Ecto neural progenitor cell (in vitro differentiated cells): ENCODE results near the gene MTR.
"Not testable (repeated sequence)": the region's sequence is repeated elsewhere in the genome, so short reads cannot be mapped to it uniquely, and the experiment has no call there.

Experiments used
- DNase-seq: peaks from one replicate; pipeline ENCODE4 v3.0.0-alpha.2; 2018; ENCODE audit warnings: low spot score

MTR gene

GRCh38 chr1:236833575-236833974, 38.5 kb downstream of the MTR start:
- DNase-seq: no peak

DNA sequence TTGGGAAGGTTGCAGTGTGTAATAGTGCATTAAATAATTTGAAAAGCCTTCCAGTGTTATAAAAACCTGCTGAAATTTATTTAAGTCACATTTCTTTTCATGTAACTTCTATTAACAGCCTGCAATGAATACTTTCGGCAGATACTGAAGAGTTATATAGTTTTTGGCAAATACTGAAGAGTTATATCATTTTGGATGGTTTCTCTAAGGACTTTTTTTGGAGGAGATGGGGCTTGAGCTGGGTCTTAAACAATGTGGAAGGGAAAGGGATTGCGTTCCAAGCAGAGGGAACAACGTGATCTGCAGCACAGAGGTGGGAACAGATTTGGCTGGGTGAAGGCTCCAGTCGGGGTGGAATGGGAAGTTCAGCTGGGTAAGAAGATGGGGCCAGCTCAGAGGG, 39.8 kb downstream of the MTR start:
- no peak for DNase-seq

- no peak for DNase-seq
Measured at GRCh38 chr1:236835491-236835890, 40.4 kb downstream of the MTR start.

DNA sequence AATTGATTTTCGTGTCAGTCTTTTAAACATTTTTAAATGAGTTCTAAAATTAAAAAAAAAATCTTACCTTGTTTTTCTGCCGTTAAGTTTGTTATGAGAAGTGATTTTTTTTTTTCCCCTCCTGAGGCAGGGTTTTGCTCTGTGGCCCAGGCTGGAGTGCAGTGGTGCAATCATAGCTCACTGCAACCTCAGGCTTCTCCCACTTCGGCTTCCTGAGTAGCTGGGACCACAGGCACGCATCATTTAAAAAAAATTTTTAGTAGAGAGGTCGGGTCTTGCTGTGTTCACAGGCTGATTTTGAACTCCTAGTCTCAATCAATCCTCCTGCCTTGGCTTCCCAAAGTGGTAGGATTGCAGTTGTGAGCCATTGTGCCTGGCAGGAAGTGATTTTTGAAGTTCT, 41.1 kb downstream of the MTR start:
- DNase-seq: no peak

- no peak for DNase-seq
Measured at GRCh38 chr1:236837115-236837514, 42.0 kb downstream of the MTR start.

DNA sequence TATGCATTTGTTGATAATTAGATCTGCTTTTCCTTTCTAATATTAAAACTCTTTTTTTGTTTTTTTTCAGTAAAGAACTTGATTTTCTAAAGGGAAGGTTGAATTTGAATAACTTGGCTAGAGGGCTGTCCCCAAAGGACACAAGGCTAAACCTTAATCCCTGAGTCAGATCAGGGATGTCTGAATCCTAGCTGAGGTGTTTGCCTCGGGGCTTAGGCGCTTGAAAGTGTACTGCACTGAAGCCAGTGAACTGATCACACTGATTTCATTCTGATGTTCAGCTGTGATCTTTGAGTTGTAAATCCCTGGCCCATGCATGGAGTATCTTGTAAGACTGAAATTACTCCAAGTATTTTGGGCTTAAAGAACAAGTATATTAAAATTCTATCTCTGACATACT, 42.8 kb downstream of the MTR start:
- no peak for DNase-seq

- DNase-seq: no peak
Measured at GRCh38 chr1:236841341-236841740, 46.2 kb downstream of the MTR start.

DNA sequence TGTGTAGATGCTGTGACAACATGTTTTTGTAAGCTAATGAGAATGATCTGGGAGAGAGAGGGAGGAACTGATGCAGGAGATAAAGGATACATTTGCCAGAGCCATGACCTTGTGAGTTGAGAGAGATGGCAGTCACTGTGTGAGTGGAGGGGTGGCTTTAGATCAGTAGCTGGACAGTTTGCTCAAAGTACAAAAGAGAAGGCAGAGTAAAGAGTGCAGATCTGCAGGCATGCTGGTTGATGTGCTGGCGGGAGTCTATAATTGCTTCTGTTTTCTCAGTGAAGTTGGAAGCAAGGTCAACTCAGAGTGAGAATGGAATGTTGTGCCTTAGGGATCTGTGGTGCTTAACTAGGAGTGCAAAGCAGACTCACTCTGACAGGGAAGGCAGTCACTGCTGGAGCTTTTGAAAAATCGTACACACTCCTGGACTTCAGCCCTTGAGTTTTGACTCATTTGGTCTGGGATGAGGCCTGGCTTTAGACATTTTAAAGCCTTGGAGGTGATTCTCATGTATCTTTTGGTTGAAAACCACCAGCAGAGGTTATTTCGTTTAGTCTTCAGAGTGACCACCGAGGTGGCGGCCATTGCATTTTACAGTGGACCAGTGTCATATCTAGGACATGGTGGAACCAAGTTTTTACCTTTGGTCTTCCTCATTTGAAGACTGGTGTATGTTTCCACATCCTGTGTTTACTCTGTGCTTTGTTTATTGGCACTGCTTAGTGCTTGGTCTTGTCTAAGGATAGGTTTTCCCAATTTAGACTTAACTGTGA, 49.6 kb downstream of the MTR start:
- DNase-seq: no peak

DNA sequence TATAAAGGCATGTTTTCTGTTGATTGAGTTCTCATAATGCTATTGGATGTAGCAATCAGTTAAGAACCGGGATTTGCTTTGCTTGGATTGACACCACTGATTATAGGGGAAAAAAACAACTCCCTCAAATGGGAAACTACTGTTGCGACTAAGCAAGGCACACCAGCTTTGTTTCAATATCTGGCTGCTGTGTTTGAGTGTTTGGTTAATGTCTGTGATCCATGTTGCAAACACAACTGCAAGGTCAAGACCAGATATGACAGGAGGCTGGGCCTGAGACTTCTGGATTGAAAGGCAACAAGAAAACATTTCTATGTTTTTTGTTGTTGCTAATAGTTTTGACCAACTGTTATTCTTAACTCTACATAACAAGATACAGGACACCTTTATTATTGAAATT, 50.7 kb downstream of the MTR start:
- no peak for DNase-seq

DNA sequence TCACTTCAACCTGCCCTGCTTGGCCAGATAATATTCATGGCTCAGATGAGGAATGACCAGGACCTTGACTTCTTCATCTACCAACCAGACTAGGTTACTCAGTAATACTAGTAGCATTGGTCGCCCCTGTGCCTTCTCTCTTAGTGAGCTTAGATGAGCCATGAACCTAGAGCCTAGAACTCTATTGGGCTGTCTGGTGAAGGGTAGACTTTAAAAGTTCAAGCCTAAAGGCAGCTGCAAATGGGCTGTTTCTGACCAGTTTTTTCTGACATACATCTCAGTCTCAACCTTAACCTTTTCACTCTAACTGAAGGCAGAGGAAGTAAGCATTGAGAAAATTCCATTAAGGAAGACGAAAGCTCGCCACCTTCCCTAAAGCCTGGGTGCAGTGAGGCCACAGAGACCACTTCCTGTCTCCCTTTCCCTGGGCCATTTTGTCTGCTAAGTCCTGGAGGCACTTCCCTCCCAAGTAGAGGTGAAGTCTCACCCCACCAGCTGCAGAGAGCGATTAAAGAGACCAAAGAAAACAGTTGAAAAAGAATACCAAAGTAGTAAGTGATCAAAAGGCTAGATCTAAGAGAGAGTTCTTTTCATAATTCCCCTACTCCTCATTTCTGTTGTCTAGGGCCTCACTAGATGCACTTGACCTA, 53.3 kb downstream of the MTR start:
- no peak for DNase-seq

GRCh38 chr1:236850077-236850979, 55.2 kb downstream of the MTR start:
- no peak for DNase-seq

GRCh38 chr1:236851871-236852270, 56.8 kb downstream of the MTR start:
- DNase-seq: no peak

DNA sequence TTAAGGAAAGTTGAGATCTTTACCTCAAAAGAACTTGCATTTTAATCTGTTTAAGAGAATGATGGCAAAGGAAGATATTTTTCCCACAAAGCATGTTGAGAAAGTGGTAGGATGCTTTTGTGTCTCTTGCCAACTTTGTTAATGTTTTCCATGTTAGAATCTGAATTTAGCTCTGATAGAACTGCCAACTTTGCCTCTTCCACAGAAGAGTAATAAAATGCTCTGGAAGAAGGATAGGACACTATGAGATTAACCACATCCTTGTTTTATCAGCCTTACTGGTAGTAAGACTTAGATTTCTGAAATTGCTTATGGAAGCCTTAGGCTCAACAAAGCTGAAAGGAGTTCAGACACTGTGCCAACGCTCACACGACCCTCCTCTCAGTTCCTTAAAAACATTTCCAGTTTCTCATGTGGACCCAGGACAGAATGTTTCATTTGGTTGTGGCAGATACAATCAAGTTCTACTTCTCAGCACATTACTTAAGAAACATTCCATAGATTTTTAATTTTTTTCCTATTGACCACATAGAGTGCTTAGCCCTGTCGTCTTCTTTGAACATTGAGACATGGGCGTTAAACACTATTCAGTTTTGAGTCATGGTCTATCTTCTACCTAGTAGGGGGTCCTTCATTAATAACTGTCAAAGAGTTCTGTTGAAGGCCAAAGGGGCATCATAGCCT, 59.0 kb downstream of the MTR start:
- DNase-seq: no peak

- no peak for DNase-seq
Measured at GRCh38 chr1:236854605-236854983, 59.5 kb downstream of the MTR start.

GRCh38 chr1:236856649-236857048, 61.6 kb downstream of the MTR start:
- not testable (repeated sequence) for DNase-seq

DNA sequence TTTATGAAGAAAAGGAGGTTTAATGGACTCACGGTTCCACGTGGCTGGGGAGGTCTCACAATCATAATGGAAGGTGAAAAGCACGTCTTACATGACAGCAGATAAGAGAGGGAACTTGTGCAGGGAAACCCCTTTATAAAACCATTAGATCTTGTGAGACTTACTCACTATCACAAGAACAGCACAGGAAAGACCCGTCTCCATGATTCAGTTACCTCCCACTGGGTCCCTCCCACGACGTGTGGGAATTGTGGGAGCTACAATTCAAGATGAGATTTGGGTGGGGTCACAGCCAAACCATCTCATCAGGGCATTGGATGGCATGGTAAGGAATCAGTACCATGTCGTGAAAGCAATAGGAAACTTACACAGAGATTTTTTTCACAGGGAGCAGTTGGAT, 63.1 kb downstream of the MTR start:
- no peak for DNase-seq

- DNase-seq: no peak
Measured at GRCh38 chr1:236860101-236860500, 65.0 kb downstream of the MTR start.

- DNase-seq: no peak
Measured at GRCh38 chr1:236860674-236861073, 65.6 kb downstream of the MTR start.

DNA sequence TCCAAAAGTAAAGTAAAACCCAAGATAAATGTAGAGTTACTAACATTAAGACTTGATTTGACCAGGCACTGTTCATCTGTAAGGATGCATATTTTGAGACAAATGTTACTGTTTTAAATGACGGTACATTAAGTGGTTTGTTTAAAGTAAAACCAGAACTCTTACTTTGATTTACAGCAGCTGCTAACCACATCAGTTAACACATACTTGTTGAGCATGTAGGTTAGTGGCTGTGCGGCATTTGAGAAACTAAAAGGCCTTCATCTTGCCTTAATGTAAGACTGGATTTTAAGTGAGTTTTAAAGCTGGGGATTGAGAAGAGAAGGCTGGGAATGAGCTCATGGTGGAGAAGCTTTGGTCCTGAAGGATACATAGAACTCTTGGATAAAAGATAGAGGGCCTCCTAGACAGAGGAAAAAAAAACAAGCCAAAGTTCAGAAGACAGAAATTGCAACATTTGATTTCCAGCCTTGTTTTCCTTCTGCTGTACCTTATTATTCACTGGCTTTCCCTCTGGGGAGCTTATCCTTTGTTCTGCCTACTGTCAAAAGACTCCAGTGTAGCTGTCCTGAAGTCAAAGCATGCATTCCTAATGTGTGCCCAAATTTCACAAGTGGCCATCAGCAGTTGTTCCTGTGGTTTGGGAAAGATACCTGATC, 66.6 kb downstream of the MTR start:
- DNase-seq: no peak

DNA sequence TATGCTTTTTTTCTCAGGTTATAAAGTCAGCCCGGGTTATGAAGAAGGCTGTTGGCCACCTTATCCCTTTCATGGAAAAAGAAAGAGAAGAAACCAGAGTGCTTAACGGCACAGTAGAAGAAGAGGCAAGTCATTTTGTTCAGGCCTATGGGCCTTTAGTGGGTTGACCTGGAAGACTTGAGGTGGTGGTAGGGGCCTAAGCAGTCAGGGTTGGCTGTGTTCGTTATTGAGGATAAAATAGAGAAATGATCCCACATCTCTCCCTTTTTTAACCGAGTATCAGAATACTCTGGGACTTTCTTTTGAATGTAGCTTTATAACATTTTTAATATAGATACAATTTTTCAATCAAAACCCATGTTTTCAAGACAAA, 67.1 kb downstream of the MTR start:
- DNase-seq: no peak

DNA sequence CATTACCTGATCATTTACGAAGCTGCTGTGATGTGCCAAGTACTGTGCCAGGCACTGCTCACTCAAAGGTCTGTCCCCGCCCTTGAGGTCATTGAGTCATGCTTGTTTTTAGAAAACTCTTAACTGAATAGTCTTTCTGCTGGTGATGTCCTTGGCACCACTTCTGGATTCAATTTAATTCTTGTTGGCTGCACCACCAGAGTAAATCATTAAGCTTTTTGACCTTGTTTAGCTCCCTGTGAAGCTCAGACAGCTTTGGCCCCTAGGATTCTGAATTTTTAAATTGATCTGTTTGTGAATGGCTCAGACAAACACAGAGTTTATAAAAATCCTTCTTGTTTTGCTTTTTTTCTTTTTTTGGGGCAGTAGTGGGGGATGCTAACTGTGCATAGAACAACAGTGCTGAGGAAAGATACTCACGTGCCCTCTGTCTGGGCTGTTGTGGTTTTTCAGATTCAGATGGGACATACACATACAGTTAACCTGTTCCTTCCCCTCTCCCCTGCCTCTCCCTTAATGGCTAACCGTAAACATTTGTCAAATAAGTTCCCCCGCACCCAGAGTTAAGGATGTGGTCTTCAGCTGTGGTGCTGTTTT, 67.6 kb downstream of the MTR start:
- DNase-seq: no peak
